Tibial nerve (tissue), 3 donors: ENCODE results near the gene ZBTB20.
"Not testable (repeated sequence)": the region's sequence is repeated elsewhere in the genome, so short reads cannot be mapped to it uniquely, and the experiment has no call there.

Experiments used
- CTCF ChIP-seq, 5 experiments: fragments of 200-600 bp in 3 of 5; fragments of 450-650 bp in 2 of 5; sonication (generic) in 3 of 5; IDR thresholded peaks; one replicate each; pipeline ENCODE4 v1.5.1; 2016 to 2019; ENCODE audit warnings: antibody characterized with exemption in 5 of 5, mild to moderate bottlenecking in 3 of 5, moderate library complexity in 2 of 5
- POLR2A ChIP-seq, 2 donors: fragments of 450-650 bp; IDR thresholded peaks; one replicate each; pipeline ENCODE4 v1.6.1; 2017; ENCODE audit warnings: antibody characterized with exemption in 2 of 2, mild to moderate bottlenecking in 2 of 2, moderate library complexity in 2 of 2

- TF ChIP-seq CTCF, POLR2A (IDR thresholded peaks at IDR 0.05): not testable (repeated sequence)
Measured at GRCh38 chr3:114679773-114680172, 467.3 kb downstream of the ZBTB20 start.
